C4-2B (cell line): ENCODE measurements around the gene FMNL3.

ENCODE experiments used
- CTCF ChIP-seq: fragments of 450-650 bp; conservative IDR thresholded peaks from 2 replicates; pipeline ENCODE4 v1.5.1; 2017; ENCODE audit warnings: mild to moderate bottlenecking
- ZFX ChIP-seq: fragments of 450-650 bp; IDR thresholded peaks from 2 replicates; pipeline ENCODE4 v1.6.1; 2017

- TF ChIP-seq CTCF: no peak
- no peak for TF ChIP-seq ZFX
These were observed 95.0 kb downstream of the FMNL3 start for GRCh38 chr12:49612210-49612609.
